ENCODE measurements around the gene ISG20L2. TPM values are rescaled to one million over a fixed set of nuclear protein-coding genes. Genes with fewer than 3 reads are reported as not detected.

ISG20L2 gene
- total RNA-seq, 1 experiment from 2014 or later, result 33.2 TPM

DNA sequence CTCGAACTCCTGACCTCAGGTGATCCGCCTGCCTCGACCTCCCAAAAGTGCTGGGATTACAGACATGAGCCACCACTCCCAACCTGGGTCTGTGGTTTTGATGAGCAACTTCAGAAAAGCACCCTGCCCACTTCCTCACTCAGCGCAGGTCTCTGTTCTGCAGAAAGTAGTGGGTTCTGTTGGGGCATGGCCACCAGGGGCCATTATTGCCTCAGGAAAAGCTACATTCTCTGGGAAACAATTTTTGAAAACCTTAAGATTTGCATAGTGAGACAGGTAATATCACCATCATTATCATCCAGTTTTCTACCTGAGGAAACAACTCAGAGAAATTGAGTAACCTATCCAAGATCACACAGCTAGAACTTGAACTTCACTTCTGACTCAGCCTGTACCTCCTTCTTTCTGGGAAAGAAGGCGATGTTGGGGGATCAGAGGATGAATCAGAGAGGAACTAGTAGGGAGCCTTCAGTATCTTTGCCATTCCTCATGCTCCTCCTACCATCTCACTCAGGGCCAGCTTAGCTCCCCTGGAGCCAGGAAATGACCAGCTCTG lies 44.3 kb downstream of the ISG20L2 start:
- peaks cover 45% of the 10 kb centered on the region for H3K4me1 ChIP-seq (replicated peaks; ENCODE audit: insufficient read depth)
- DNase-seq, result peak in 1 of 2 experiments; percentile 84
- peak overlapping the region; percentile 4; the same call in 1 of the 2 replicates for H3K4me2 ChIP-seq
- intact Hi-C loops (cut with micrococcal nuclease; ENCODE audit: unreplicated experiment), result loop anchor here (1.0 kb wide), 1 partner anchor 206 kb away; no protein-coding TSS in a partner anchor
- H3K9me2 ChIP-seq (ENCODE audit: insufficient read depth), result no peaks in the 10 kb centered on the region
- no peak for TF ChIP-seq EZH2 (IDR thresholded peaks at IDR 0.05; ENCODE audit: low read depth)
- TF ChIP-seq, protein P1, sequence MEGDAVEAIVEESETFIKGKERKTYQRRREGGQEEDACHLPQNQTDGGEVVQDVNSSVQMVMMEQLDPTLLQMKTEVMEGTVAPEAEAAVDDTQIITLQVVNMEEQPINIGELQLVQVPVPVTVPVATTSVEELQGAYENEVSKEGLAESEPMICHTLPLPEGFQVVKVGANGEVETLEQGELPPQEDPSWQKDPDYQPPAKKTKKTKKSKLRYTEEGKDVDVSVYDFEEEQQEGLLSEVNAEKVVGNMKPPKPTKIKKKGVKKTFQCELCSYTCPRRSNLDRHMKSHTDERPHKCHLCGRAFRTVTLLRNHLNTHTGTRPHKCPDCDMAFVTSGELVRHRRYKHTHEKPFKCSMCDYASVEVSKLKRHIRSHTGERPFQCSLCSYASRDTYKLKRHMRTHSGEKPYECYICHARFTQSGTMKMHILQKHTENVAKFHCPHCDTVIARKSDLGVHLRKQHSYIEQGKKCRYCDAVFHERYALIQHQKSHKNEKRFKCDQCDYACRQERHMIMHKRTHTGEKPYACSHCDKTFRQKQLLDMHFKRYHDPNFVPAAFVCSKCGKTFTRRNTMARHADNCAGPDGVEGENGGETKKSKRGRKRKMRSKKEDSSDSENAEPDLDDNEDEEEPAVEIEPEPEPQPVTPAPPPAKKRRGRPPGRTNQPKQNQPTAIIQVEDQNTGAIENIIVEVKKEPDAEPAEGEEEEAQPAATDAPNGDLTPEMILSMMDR (conservative IDR thresholded peaks at IDR 0.05), result peak; percentile 51; the same call in 1 of the 2 replicates
- no TSS peak for BruUV-seq (replicated peaks)
- no peaks in the 10 kb centered on the region for H3K9me3 ChIP-seq (ENCODE audit: insufficient read depth, low read depth)
- H3K79me2 ChIP-seq (ENCODE audit: low read depth), result no peaks in the 10 kb centered on the region
- no peak overlapping the region for H2AFZ ChIP-seq
- H3K4me3 ChIP-seq, result no peak overlapping the region
- H3K36me3 ChIP-seq (ENCODE audit: low read depth), result no peaks in the 10 kb centered on the region
- H3K27ac ChIP-seq, result peak overlapping the region; percentile 78
- H3F3A ChIP-seq (ENCODE audit: insufficient read depth, low read depth), result peaks cover 27% of the 10 kb centered on the region
- POLR2A ChIA-PET (ENCODE audit: unreplicated experiment), result interaction anchor here (0.5 kb wide), 1 partner anchor 60 kb away, joined by 3 read pairs; no protein-coding TSS in a partner anchor
- no peaks in the 10 kb centered on the region for H4K20me1 ChIP-seq (ENCODE audit: insufficient read depth)
- H3K27me3 ChIP-seq (ENCODE audit: insufficient read depth, low read depth), result peaks cover 5% of the 10 kb centered on the region; the same call in 1 of the 2 replicates
- CTCF ChIA-PET, result interaction anchor here (0.5 to 1.6 kb wide), 5 partner anchors 10 to 236 kb away, joined by 3 to 15 read pairs (median 5); partner anchors contain the start of gene LRRC71

DNA sequence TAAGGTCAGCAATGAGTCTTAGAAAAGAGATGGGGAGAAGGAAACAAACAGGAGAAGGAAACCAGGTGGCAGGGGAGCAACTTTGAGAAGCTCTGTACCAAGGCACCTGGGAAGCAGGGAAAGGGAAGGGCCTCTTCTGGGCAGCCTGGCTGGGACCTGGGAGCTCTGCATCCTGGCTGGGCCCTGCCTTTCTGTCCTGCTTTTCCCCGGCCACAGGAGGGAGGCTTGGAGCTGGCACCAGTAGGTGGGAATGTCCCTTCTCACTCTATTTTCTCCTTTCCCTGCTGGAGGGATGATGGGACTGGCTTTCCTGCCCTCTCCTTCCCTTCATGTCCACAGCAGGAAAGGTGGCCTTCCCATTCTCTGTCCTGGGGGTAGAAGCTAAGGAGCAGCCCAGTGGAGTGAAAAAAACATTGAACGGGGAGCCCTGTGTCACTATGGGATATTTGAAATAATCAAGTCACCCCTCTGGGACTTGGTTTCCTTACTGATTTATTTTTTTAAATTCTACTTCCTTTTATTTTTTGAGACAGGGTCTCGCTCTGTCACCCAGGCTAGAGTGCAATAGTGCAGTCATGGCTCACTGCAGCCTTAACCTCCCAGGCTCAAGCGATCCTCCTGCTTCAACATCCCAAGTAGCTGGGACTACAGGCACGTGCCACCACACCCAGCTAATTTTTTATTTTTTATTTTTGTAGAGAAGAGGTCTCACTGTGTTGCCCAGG lies 46.2 kb downstream of the ISG20L2 start:
- H3K4me1 ChIP-seq (replicated peaks; ENCODE audit: insufficient read depth), result peaks cover 44% of the 10 kb centered on the region
- H3K4me3 ChIP-seq, result no peak overlapping the region
- no peak overlapping the region for H3K4me2 ChIP-seq
- CTCF ChIA-PET, result interaction anchor here (0.9 to 1.2 kb wide), 2 partner anchors 55 to 58 kb away, joined by 3 to 5 read pairs; no protein-coding TSS in a partner anchor
- no peaks in the 10 kb centered on the region for H3K9me3 ChIP-seq (ENCODE audit: insufficient read depth, low read depth)
- peaks cover 14% of the 10 kb centered on the region; the same call in 1 of the 2 replicates for H3K27me3 ChIP-seq (ENCODE audit: insufficient read depth, low read depth)
- H3K36me3 ChIP-seq (ENCODE audit: low read depth), result no peaks in the 10 kb centered on the region
- no peak overlapping the region for H3K27ac ChIP-seq
- no peaks in the 10 kb centered on the region for H3K79me2 ChIP-seq (ENCODE audit: low read depth)
- TF ChIP-seq, protein P1 (conservative IDR thresholded peaks at IDR 0.05), result no peak
- no peak for TF ChIP-seq EZH2 (IDR thresholded peaks at IDR 0.05; ENCODE audit: low read depth)
- peaks cover 27% of the 10 kb centered on the region for H3F3A ChIP-seq (ENCODE audit: insufficient read depth, low read depth)
- DNase-seq, result no peak
- no TSS peak for BruUV-seq (replicated peaks)
- intact Hi-C loops (cut with micrococcal nuclease; ENCODE audit: unreplicated experiment), result no loop called here
- H3K9me2 ChIP-seq (ENCODE audit: insufficient read depth), result no peaks in the 10 kb centered on the region
- H2AFZ ChIP-seq, result no peak overlapping the region
- POLR2A ChIA-PET (ENCODE audit: unreplicated experiment), result interaction anchor here (0.7 kb wide), 1 partner anchor 18 kb away, joined by 3 read pairs; no protein-coding TSS in a partner anchor
- H4K20me1 ChIP-seq (ENCODE audit: insufficient read depth), result no peaks in the 10 kb centered on the region

DNA sequence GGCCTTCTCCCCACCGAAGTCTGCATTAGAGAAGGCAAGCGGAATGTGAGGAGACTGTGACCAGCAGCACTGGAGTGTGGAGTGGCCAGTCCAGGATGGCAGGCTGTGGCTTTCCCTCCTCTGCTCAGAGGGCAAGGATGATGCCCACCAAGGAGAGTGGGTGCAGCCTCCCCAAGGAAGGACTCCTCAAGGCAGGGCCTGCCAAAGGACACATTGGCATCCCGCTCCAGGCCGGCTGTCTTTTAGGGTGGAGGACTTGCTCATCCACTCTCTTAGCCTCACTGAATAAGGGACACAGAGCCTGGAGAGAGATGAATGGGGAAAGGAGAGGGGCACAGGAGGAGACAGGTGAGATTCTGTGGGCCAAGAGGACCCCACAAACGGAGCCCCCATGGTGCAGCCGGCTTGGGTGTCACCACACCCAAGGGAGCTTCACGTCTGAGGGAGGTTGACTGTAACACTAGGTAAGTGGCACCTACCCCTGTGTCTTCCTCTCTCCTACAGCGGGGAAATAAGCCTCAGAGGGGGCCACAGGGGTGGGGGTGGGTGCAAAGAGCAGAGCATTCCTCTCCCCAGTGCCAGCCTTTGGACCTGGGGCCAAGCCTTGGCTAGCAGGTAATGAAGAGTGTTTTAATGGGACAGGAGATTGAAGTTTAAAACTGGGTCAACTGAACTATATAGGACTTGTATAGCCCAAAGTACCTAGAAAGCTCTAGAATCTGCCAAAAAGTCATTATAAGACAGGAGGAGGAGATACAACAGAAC lies 47.2 kb downstream of the ISG20L2 start:
- H3K9me2 ChIP-seq (ENCODE audit: insufficient read depth), result no peaks in the 10 kb centered on the region
- H3K4me3 ChIP-seq, result no peak overlapping the region
- H3K27ac ChIP-seq, result no peak overlapping the region
- no peak for DNase-seq
- BruUV-seq (replicated peaks), result no TSS peak
- POLR2A ChIA-PET (ENCODE audit: unreplicated experiment), result no interaction called here
- CTCF ChIA-PET, result interaction anchor here (0.6 to 1.2 kb wide), 2 partner anchors 54 to 100 kb away, joined by 3 to 5 read pairs; no protein-coding TSS in a partner anchor
- H3K27me3 ChIP-seq (ENCODE audit: insufficient read depth, low read depth), result peaks cover 14% of the 10 kb centered on the region; the same call in 1 of the 2 replicates
- no peaks in the 10 kb centered on the region for H3K36me3 ChIP-seq (ENCODE audit: low read depth)
- no peak for TF ChIP-seq EZH2 (IDR thresholded peaks at IDR 0.05; ENCODE audit: low read depth)
- TF ChIP-seq, protein P1 (conservative IDR thresholded peaks at IDR 0.05), result no peak
- H3K79me2 ChIP-seq (ENCODE audit: low read depth), result no peaks in the 10 kb centered on the region
- H4K20me1 ChIP-seq (ENCODE audit: insufficient read depth), result no peaks in the 10 kb centered on the region
- peaks cover 37% of the 10 kb centered on the region for H3K4me1 ChIP-seq (replicated peaks; ENCODE audit: insufficient read depth)
- no peaks in the 10 kb centered on the region for H3K9me3 ChIP-seq (ENCODE audit: insufficient read depth, low read depth)
- peaks cover 24% of the 10 kb centered on the region for H3F3A ChIP-seq (ENCODE audit: insufficient read depth, low read depth)
- intact Hi-C loops (cut with micrococcal nuclease; ENCODE audit: unreplicated experiment), result no loop called here
- H2AFZ ChIP-seq, result no peak overlapping the region
- H3K4me2 ChIP-seq, result no peak overlapping the region
